K562 (cell line): ENCODE measurements around the gene GP1BA. TPM values are rescaled to one million over a fixed set of nuclear protein-coding genes. Genes with fewer than 3 reads are reported as not detected.

Source experiments
- ATAC-seq: fragments of 200-7000 bp; cut with Tn5 transposase; 3 replicates; pipeline ENCODE4 v1.9.1; 2020; ENCODE audit warnings: moderate library complexity
- BruUV-seq: library from RNA; stranded (reverse); fragments of 400-500 nt; replicated peaks from 2 replicates; lab custom pipeline; 2021; lab: Mats Ljungman, UMichigan
- CTCF ChIA-PET: fragments of 300-600 bp; formaldehyde crosslinking; extraction: SDS; loops from one replicate; lab custom pipeline; 2021; ENCODE audit warnings: low intra/inter-chr PET ratio; lab: Yijun Ruan, JAX
- POLR2A ChIA-PET: fragments of 300-600, 350-650 bp; sonication (Branson Sonifier 250); formaldehyde crosslinking; extraction: SDS; loops from one replicate; lab custom pipeline; 2021; ENCODE audit warnings: antibody characterized with exemption, inconsistent platforms; lab: Yijun Ruan, JAX
- DNase-seq, 4 experiments: peaks; one replicate each; pipeline versions ENCODE4 v3.0.0 to v3.0.0-alpha.2; 2011 to 2018; ENCODE audit warnings: low spot score in 3 of 4, mixed read lengths in 3 of 4; ENCODE audit errors: extremely low read depth in 1 of 4
- FAIRE-seq: peaks from 2 replicates; lab custom pipeline; 2011; peaks lifted over from hg19 to GRCh38; lab: Jason Lieb, UNC
- H2AFZ ChIP-seq: 2 replicates; pipeline ENCODE4 v1.6.0; 2011; ENCODE audit warnings: low read depth, low read length, control low read depth, inconsistent platforms
- H3K27ac ChIP-seq: fragments of 200-600 bp; 3 replicates; pipeline ENCODE4 v1.8.0; 2011; ENCODE audit warnings: low read depth, mild to moderate bottlenecking, control low read depth, inconsistent platforms, low read length, moderate library complexity, mixed read lengths; ENCODE audit errors: extremely low read depth
- H3K27me3 ChIP-seq, 2 experiments: fragments of 300-600 bp in 1 of 2; 2 replicates in 1 of 2; 3 replicates in 1 of 2; pipeline versions ENCODE4 v1.6.0 to v1.8.0; 2011; ENCODE audit warnings: inconsistent platforms in 2 of 2, low read length in 2 of 2, mild to moderate bottlenecking in 1 of 2, mixed read lengths in 1 of 2, moderate library complexity in 1 of 2; ENCODE audit not compliant: control insufficient read depth in 2 of 2, insufficient read depth in 2 of 2
- H3K36me3 ChIP-seq: fragments of 300-600 bp; 3 replicates; pipeline ENCODE4 v1.8.0; 2011; ENCODE audit warnings: mild to moderate bottlenecking, low read length, inconsistent platforms; ENCODE audit not compliant: control insufficient read depth, insufficient read depth
- H3K4me1 ChIP-seq, 2 experiments: fragments of 200-600 bp in 1 of 2; replicated peaks in 1 of 2; 2 replicates in 1 of 2; 3 replicates in 1 of 2; pipeline versions ENCODE4 v1.5.1 to v1.8.0; 2011; ENCODE audit warnings: inconsistent platforms in 2 of 2, low read length in 2 of 2, mild to moderate bottlenecking in 1 of 2, mixed read lengths in 1 of 2, moderate library complexity in 1 of 2; ENCODE audit not compliant: control insufficient read depth in 2 of 2, insufficient read depth in 2 of 2
- H3K4me2 ChIP-seq: 2 replicates; pipeline ENCODE4 v1.6.1; 2011; ENCODE audit warnings: low read length, control low read depth, inconsistent platforms, mixed read lengths; ENCODE audit not compliant: insufficient read depth
- H3K4me3 ChIP-seq: fragments of 200-600 bp; sonication (generic), shearing (Covaris generic); 2 replicates; pipeline ENCODE4 v1.5.1; 2016; ENCODE audit warnings: control low read depth, inconsistent platforms
- H3K79me2 ChIP-seq: fragments of 200-600 bp; 3 replicates; pipeline ENCODE4 v1.8.0; 2011; ENCODE audit warnings: low read length, inconsistent platforms; ENCODE audit not compliant: control insufficient read depth, insufficient read depth
- H3K9ac ChIP-seq, 2 experiments: 2 replicates each; pipeline versions ENCODE4 v1.6.0 to v1.6.1; 2011; ENCODE audit warnings: low read depth in 2 of 2, low read length in 2 of 2, control low read depth in 1 of 2, inconsistent platforms in 1 of 2, mild to moderate bottlenecking in 1 of 2, mixed read lengths in 1 of 2; ENCODE audit not compliant: insufficient read depth in 1 of 2
- H3K9me1 ChIP-seq: one replicate; pipeline ENCODE4 v1.6.0; 2011; ENCODE audit warnings: inconsistent platforms, mild to moderate bottlenecking, low read length, moderate library complexity; ENCODE audit not compliant: control insufficient read depth, insufficient read depth
- H3K9me3 ChIP-seq: replicated peaks from 2 replicates; pipeline ENCODE4 v1.5.1; 2011; ENCODE audit warnings: low read depth, low read length, inconsistent platforms; ENCODE audit not compliant: control insufficient read depth, insufficient read depth
- H4K20me1 ChIP-seq: replicated peaks from 2 replicates; pipeline ENCODE4 v1.6.1; 2011; ENCODE audit warnings: low read length, inconsistent platforms, mixed read lengths; ENCODE audit not compliant: control insufficient read depth, insufficient read depth
- ARID2 ChIP-seq: fragments of 450-650 bp; IDR thresholded peaks from 2 replicates; pipeline ENCODE4 v1.6.1; 2017; ENCODE audit warnings: antibody characterized with exemption, mild to moderate bottlenecking
- CBX8 ChIP-seq: fragments of 200-600 bp; sonication (generic); IDR thresholded peaks from 2 replicates; pipeline ENCODE4 v1.6.1; 2012; ENCODE audit warnings: borderline replicate concordance, mixed run types, low read depth, mild to moderate bottlenecking, moderate library complexity, mixed read lengths, low read length, control low read depth, inconsistent platforms; ENCODE audit not compliant: poor library complexity, severe bottlenecking; ENCODE audit errors: extremely low read depth
- GTF2F1 ChIP-seq: IDR thresholded peaks from 2 replicates; pipeline ENCODE4 v1.6.1; 2011; ENCODE audit warnings: low read depth, low read length, improper control_type of control experiment
- JUND ChIP-seq, 2 experiments: IDR thresholded peaks; 2 replicates in 1 of 2; 3 replicates in 1 of 2; pipeline ENCODE4 v1.6.1; 2011; ENCODE audit warnings: borderline replicate concordance in 2 of 2, low read depth in 2 of 2, low read length in 2 of 2, improper control_type of control experiment in 1 of 2, missing biosample characterization in 1 of 2, missing genetic modification characterization in 1 of 2, missing genetic modification reagents in 1 of 2
- NONO ChIP-seq, 2 experiments: fragments of 200-400 bp in 1 of 2; fragments of 450-650 bp in 1 of 2; formaldehyde crosslinking in 1 of 2; IDR thresholded peaks; 2 replicates each; pipeline ENCODE4 v1.6.1; 2017; ENCODE audit warnings: low read depth in 2 of 2, mild to moderate bottlenecking in 2 of 2, moderate library complexity in 2 of 2, low read length in 1 of 2
- NR1H2 ChIP-seq: sonication (generic); formaldehyde crosslinking; IDR thresholded peaks from 2 replicates; pipeline ENCODE4 v1.4.0; 2020; ENCODE audit warnings: mild to moderate bottlenecking, missing genetic modification reagents
- POLR2G ChIP-seq: fragments of 200-400 bp; formaldehyde crosslinking; IDR thresholded peaks from 2 replicates; pipeline ENCODE4 v1.6.1; 2017; ENCODE audit warnings: low read depth, mild to moderate bottlenecking, antibody characterized with exemption, low read length, moderate library complexity
- RBFOX2 ChIP-seq: fragments of 200-400 bp; formaldehyde crosslinking; IDR thresholded peaks from 2 replicates; pipeline ENCODE4 v1.6.1; 2017; ENCODE audit warnings: low read depth, mild to moderate bottlenecking, low read length, moderate library complexity
- RUNX1 ChIP-seq: sonication (generic); IDR thresholded peaks from 2 replicates; pipeline ENCODE4 v1.6.1; 2016; ENCODE audit warnings: antibody characterized with exemption, low read depth
- SMAD3 ChIP-seq: fragments of 450-650 bp; formaldehyde crosslinking; conservative IDR thresholded peaks from 2 replicates; pipeline ENCODE4 v1.4.0; 2020; ENCODE audit warnings: mild to moderate bottlenecking
- TGIF2 ChIP-seq: sonication (generic); formaldehyde crosslinking; IDR thresholded peaks from 2 replicates; pipeline ENCODE4 v1.8.1; 2022; ENCODE audit warnings: mild to moderate bottlenecking, missing genetic modification reagents, moderate library complexity
- THRAP3 ChIP-seq: fragments of 450-650 bp; IDR thresholded peaks from 2 replicates; pipeline ENCODE4 v1.6.1; 2016; ENCODE audit warnings: mild to moderate bottlenecking, inconsistent platforms, borderline replicate concordance
- ZC3H8 ChIP-seq: fragments of 450-650 bp; IDR thresholded peaks from 2 replicates; pipeline ENCODE4 v1.6.1; 2017
- ZFX ChIP-seq: sonication (generic); formaldehyde crosslinking; IDR thresholded peaks from 2 replicates; pipeline ENCODE4 v1.8.0; 2022; ENCODE audit warnings: mild to moderate bottlenecking, missing genetic modification reagents, moderate library complexity
- WGBS: fragments of 100-300 bp; shearing (Covaris generic); methylation state at CpG from one replicate; pipeline ENCODE4 v1.1.6; 2016; ENCODE audit warnings: low coverage, mixed read lengths; ENCODE audit not compliant: insufficient coverage; ENCODE audit errors: missing lambda C conversion rate; 5-methylcytosine and 5-hydroxymethylcytosine counted together
- in situ Hi-C: fragments of 300-500 bp; cut with MboI; formaldehyde crosslinking; loops from 4 replicates; pipeline ENCODE4 v1.15.0; 2018; ENCODE audit warnings: inconsistent platforms, mixed read lengths
- intact Hi-C: fragments of 100-400 bp; cut with micrococcal nuclease; formaldehyde crosslinking; loops from 2 replicates; pipeline ENCODE4 v1.14.2; 2022
- polyA plus RNA-seq, 8 experiments: library from polyadenylated mRNA; depleted of rRNA in 4 of 8; stranded (reverse) in 5 of 8; unstranded in 3 of 8; fragments of >200 nt; fragmentation: Nextera tagmentation in 2 of 8; fragmentation: Illumina TruSeq in 1 of 8; extraction: Ambion mirVana in 2 of 8; extraction: Trizol in 1 of 8; gene quantifications; 2 replicates each; pipeline versions ENCODE4 v1.2.1 to v1.2.3, GENCODE V29; 2011 to 2014; ENCODE audit warnings: inconsistent platforms in 1 of 8, missing spikeins in 1 of 8
- total RNA-seq, 7 experiments: library from RNA; depleted of rRNA in 6 of 7; stranded (reverse); fragments of >200 nt in 6 of 7; fragmentation: Illumina TruSeq in 2 of 7; extraction: Trizol in 2 of 7; gene quantifications; 2 replicates each; pipeline versions ENCODE4 v1.2.1 to v1.2.3, GENCODE V29; 2011 to 2021; ENCODE audit warnings: low replicate concordance in 1 of 7
- TF ChIP-seq, protein P1 (sequence below): fragments of 450-650 bp; formaldehyde crosslinking; conservative IDR thresholded peaks from 2 replicates; pipeline ENCODE4 v1.4.0; 2022; ENCODE audit warnings: mild to moderate bottlenecking, missing genetic modification characterization
- TF ChIP-seq, protein P2 (sequence below): sonication (generic); formaldehyde crosslinking; IDR thresholded peaks from 2 replicates; pipeline ENCODE4 v1.8.0; 2022; ENCODE audit warnings: missing genetic modification reagents, mild to moderate bottlenecking, moderate library complexity, borderline replicate concordance

GP1BA gene
- total and polyA plus RNA-seq, 9 of the 15 experiments (the other 6 are each of a cell fraction or from before 2014, with no cell fraction given), result 0.01 TPM; not detected in 8

DNA sequence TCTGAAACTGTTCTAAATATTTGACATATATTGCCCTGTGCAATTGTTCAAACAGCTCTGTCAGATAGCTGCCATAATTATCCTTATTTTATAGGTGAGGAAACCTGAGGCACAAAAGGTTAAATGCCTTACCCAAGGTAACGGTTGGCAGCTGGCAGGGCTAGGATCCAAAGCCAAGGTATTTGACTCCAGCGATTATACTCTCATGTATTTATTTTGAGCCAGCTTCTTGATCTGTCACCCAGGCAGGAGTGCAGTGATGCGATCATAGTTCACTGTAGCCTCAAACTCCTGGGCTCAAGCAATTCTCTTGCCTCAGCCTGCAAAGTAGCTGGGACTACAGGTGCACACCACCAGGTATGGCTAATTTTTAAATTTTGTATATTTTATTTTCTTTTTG, 26.0 kb downstream of the GP1BA start (continued):
- TF ChIP-seq NR1H2 (CRISPR knock-in tag), result no peak
- TF ChIP-seq, protein P1, sequence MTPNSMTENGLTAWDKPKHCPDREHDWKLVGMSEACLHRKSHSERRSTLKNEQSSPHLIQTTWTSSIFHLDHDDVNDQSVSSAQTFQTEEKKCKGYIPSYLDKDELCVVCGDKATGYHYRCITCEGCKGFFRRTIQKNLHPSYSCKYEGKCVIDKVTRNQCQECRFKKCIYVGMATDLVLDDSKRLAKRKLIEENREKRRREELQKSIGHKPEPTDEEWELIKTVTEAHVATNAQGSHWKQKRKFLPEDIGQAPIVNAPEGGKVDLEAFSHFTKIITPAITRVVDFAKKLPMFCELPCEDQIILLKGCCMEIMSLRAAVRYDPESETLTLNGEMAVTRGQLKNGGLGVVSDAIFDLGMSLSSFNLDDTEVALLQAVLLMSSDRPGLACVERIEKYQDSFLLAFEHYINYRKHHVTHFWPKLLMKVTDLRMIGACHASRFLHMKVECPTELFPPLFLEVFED (CRISPR knock-in tag), result no peak
- no peak for TF ChIP-seq ZC3H8

DNA sequence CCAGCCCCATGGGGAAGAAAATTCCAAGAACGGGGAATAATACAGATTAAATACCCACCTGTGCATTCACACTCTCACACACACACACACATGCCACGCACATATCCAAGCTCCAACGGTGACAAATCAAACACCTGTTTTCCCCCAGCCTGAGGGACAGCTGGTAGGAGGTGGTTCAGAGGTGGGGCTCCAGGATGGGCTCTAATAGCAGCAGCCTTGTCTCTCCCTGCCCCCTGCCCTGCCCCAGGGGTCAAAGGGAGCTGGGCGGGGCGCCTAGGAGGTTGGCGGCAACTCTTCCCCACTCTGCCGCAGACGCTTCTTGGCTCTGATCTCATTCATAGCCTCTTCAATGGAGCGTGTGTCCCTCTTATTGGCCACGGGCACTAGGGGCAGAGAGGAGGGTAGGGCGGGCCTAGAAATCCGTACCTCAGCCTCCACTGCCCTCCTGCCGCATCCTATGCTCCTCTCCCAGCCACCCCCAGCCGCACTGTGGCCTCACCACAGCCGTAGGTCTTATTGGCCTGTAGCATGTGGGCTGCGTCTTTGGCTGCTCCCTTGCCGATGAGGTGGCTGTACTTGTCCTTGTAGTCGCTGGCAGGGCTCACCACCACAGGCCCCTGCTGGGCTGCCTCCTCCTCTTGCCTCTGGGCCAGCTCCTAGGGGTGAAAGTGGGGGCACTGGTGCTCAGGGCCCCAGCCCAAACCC, 27.3 kb downstream of the GP1BA start:
- 68% methylated on average over 9 of the region's 18 CpGs for WGBS
- TSS peak; percentile 71 for BruUV-seq
- H3K4me2 ChIP-seq, result no peak overlapping the region; the same call in 1 of the 2 replicates
- ChIA-PET POLR2A (interaction anchor here (1.2 kb wide), 1 partner anchor 8 kb away, joined by 7 read pairs; the partner anchor contains the start of gene ENO3), CTCF (no interaction called here)
- intact Hi-C loops, result no loop called here
- no peaks in the 10 kb centered on the region for H4K20me1 ChIP-seq
- H3K79me2 ChIP-seq, result no peaks in the 10 kb centered on the region
- H3K4me3 ChIP-seq, result no peak overlapping the region
- no peak overlapping the region for H3K27ac ChIP-seq
- H2AFZ ChIP-seq, result no peak overlapping the region
- H3K9ac ChIP-seq, result peak overlapping the region in 1 of 2 experiments; percentile 41; a peak in 1 of 4 replicates
- no peaks in the 10 kb centered on the region; the same call in 2 of the 3 replicates for H3K36me3 ChIP-seq
- no peak for TF ChIP-seq THRAP3
- TF ChIP-seq, protein P1 (CRISPR knock-in tag), result no peak
- TF ChIP-seq ZFX, result peak; percentile 1; the same call in 1 of the 2 replicates
- peak; percentile 39; the same call in 1 of the 2 replicates for TF ChIP-seq RBFOX2
- TF ChIP-seq, protein P2, sequence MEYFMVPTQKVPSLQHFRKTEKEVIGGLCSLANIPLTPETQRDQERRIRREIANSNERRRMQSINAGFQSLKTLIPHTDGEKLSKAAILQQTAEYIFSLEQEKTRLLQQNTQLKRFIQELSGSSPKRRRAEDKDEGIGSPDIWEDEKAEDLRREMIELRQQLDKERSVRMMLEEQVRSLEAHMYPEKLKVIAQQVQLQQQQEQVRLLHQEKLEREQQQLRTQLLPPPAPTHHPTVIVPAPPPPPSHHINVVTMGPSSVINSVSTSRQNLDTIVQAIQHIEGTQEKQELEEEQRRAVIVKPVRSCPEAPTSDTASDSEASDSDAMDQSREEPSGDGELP (CRISPR knock-in tag), result no peak
- no peak for TF ChIP-seq RUNX1
- no peak for TF ChIP-seq NONO (IDR thresholded peaks at IDR 0.05; ENCODE audit: low read depth in 2 of 2, low read length in 1 of 2)
- TF ChIP-seq JUND (IDR thresholded peaks at IDR 0.05; ENCODE audit: borderline replicate concordance, low read depth, low read length), result no peak
- no peak for TF ChIP-seq JUND (tag; IDR thresholded peaks at IDR 0.05; ENCODE audit: borderline replicate concordance, low read depth, low read length)
- no peak for TF ChIP-seq GTF2F1
- no peak for TF ChIP-seq SMAD3
- TF ChIP-seq ARID2, result no peak
- no peak for TF ChIP-seq CBX8
- TF ChIP-seq TGIF2, result no peak
- TF ChIP-seq POLR2G, result peak; percentile 44; the same call in 1 of the 2 replicates
- H3K9me3 ChIP-seq, result no peaks in the 10 kb centered on the region
- H3K9me1 ChIP-seq, result no peaks in the 10 kb centered on the region
- DNase-seq, result no peak
- FAIRE-seq, result no peak
- H3K4me1 ChIP-seq, result peaks cover 7 to 15% of the 10 kb centered on the region in 2 experiments; a peak in 4 of 5 replicates
- in situ Hi-C loops, result no loop called here
- H3K27me3 ChIP-seq, result no peaks in the 10 kb centered on the region
- peak; percentile 25; the same call in 2 of the 3 replicates for ATAC-seq
